ENCODE data around the gene DIDO1. TPM values are rescaled to one million over a fixed set of nuclear protein-coding genes. Genes with fewer than 3 reads are reported as not detected.

The DIDO1 gene
- total RNA-seq, 1 experiment from 2014 or later, result 85.9 TPM

- Mint-ChIP-seq H3K4me1 (peaks cover 27 to 29% of the 10 kb centered on the region in 2 experiments), H3K9me3 (peaks cover 3% of the 10 kb centered on the region in 2 experiments; a peak in 2 of 5 replicates), H3K4me3 (peak overlapping the region; percentile 56 to 80), H3K27me3 (ENCODE audit: low read depth) (peaks cover 59% of the 10 kb centered on the region), H3K27ac (no peak overlapping the region; a peak in 1 of 7 replicates), H3K36me3 (ENCODE audit: insufficient read depth in 1 of 3, low read depth in 3 of 3) (peaks cover 0 to 3% (median 0%) of the 10 kb centered on the region in 3 experiments; a peak in 1 of 7 replicates)
- Histone ChIP-seq H2BK120ac (ENCODE audit: low read depth, low read length, poor library complexity, severe bottlenecking) (no peak overlapping the region), H3K23ac (ENCODE audit: insufficient read length, low read depth, low read length) (no peak overlapping the region), H3K14ac (ENCODE audit: insufficient read depth, low read length) (no peak overlapping the region), H3K56ac (ENCODE audit: insufficient read length, low read depth, low read length) (no peak overlapping the region), H2BK12ac (ENCODE audit: insufficient read length, low read depth, low read length) (no peak overlapping the region), H4K8ac (replicated peaks; ENCODE audit: insufficient read length, low read depth, low read length) (no peak overlapping the region), H3K27ac (ENCODE audit: insufficient read length, low read depth, low read length) (no peak overlapping the region), H3K23me2 (ENCODE audit: insufficient read length, low read depth, low read length, poor library complexity, severe bottlenecking) (peaks cover 3% of the 10 kb centered on the region), H3K18ac (ENCODE audit: insufficient read length, low read depth, low read length) (no peak overlapping the region), H2BK5ac (ENCODE audit: insufficient read length, low read length) (no peak overlapping the region), H2BK15ac (ENCODE audit: low read depth, low read length) (no peak overlapping the region), H3K79me2 (ENCODE audit: insufficient read depth, low read length) (no peaks in the 10 kb centered on the region), H4K20me1 (ENCODE audit: control insufficient read depth, insufficient read depth, insufficient read length) (no peaks in the 10 kb centered on the region), H2AK5ac (ENCODE audit: insufficient read length, low read length) (no peak overlapping the region), H3T11ph (ENCODE audit: low read length) (no peak overlapping the region), H3K9ac (ENCODE audit: extremely low read depth, insufficient read length, low read length) (no peak overlapping the region), H3K79me1 (ENCODE audit: insufficient read depth, low read depth, low read length, poor library complexity, severe bottlenecking) (no peaks in the 10 kb centered on the region), H2BK20ac (ENCODE audit: low read depth, low read length, poor library complexity, severe bottlenecking) (no peak overlapping the region), H4K5ac (ENCODE audit: insufficient read length, low read depth, low read length) (no peak overlapping the region), H3K4me2 (ENCODE audit: insufficient read depth, insufficient read length, low read length) (peak overlapping the region; percentile 27), H2AFZ (ENCODE audit: low read length) (no peak overlapping the region), H3K9me3 (ENCODE audit: control insufficient read depth, low read depth, low read length) (no peaks in the 10 kb centered on the region), H3K4me1 (ENCODE audit: insufficient read depth, low read length) (peaks cover 6% of the 10 kb centered on the region), H4K91ac (ENCODE audit: insufficient read length, low read depth, low read length) (no peak overlapping the region), H3K4ac (ENCODE audit: low read depth, low read length) (no peak overlapping the region), H3K27me3 (ENCODE audit: insufficient read depth, low read length) (peaks cover 7% of the 10 kb centered on the region; the same call in 1 of the 2 replicates)
- WGBS (ENCODE audit: extremely low coverage, insufficient read length, low lambda C conversion rate), result no CpG with 5 or more reads among the region's 38 CpGs
- DNase-seq, result peak; percentile 89
- peak; percentile 87 for TF ChIP-seq CTCF (conservative IDR thresholded peaks at IDR 0.05)
These were observed 45.9 kb upstream of the DIDO1 start for GRCh38 chr20:62971950-62972844.
